Liver (tissue), 3 donors: Measurements from ENCODE around the gene SYT14.

Experiments
- EGR1 ChIP-seq, 2 donors: IDR thresholded peaks; 2 replicates each; pipeline ENCODE4 v1.6.1; 2016 to 2018; ENCODE audit warnings: antibody characterized with exemption in 2 of 2, low read depth in 2 of 2
- HNF4A ChIP-seq, 2 donors: conservative IDR thresholded peaks; 2 replicates each; pipeline ENCODE4 v1.6.1; 2016; ENCODE audit warnings: antibody characterized with exemption in 2 of 2, mild to moderate bottlenecking in 2 of 2
- RAD21 ChIP-seq, 2 donors: IDR thresholded peaks; 2 replicates each; pipeline ENCODE4 v1.6.1; 2016; ENCODE audit warnings: antibody characterized with exemption in 2 of 2, mild to moderate bottlenecking in 2 of 2
- TAF1 ChIP-seq: conservative IDR thresholded peaks from 2 replicates; pipeline ENCODE4 v1.6.1; 2016; ENCODE audit warnings: antibody characterized with exemption, mild to moderate bottlenecking
- YY1 ChIP-seq: IDR thresholded peaks from 2 replicates; pipeline ENCODE4 v1.6.1; 2016; ENCODE audit warnings: antibody characterized with exemption, mild to moderate bottlenecking
- TF ChIP-seq, protein P1 (sequence below): fragments of 150-350 bp; IDR thresholded peaks from 2 replicates; pipeline ENCODE4 v1.5.1; 2017; ENCODE audit warnings: improper control_type of control experiment, low read depth, low read length; ENCODE audit not compliant: missing input control
- TF ChIP-seq, protein P2 (sequence below): IDR thresholded peaks from 2 replicates; pipeline ENCODE4 v1.6.1; 2016; ENCODE audit warnings: antibody characterized with exemption, mild to moderate bottlenecking
- donor health status: healthy.
- donor health status: healthy.

DNA sequence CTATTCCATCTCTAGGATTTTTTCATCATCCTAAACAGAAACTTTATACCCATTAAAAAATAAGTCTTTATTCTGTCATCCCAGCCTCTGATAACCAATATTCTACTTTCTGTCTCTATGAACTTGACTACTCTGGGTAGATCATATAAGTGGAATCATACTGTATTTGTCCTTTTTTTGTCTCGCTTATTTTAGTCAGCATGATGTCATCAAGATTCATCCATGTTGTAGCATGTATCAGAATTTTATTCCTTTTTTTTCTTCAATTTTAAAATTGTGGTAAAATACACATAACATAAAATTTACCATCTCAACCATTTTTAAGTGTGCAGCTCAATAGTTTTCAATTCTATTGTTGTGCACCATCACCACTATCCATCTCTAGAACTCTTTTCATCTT, 90.0 kb downstream of the SYT14 start:
- TF ChIP-seq RAD21 (IDR thresholded peaks at IDR 0.05) (no peak), HNF4A (conservative IDR thresholded peaks at IDR 0.05) (no peak), YY1 (no peak), TAF1 (no peak), EGR1 (IDR thresholded peaks at IDR 0.05; ENCODE audit: low read depth in 2 of 2) (no peak)
- TF ChIP-seq, protein P1, sequence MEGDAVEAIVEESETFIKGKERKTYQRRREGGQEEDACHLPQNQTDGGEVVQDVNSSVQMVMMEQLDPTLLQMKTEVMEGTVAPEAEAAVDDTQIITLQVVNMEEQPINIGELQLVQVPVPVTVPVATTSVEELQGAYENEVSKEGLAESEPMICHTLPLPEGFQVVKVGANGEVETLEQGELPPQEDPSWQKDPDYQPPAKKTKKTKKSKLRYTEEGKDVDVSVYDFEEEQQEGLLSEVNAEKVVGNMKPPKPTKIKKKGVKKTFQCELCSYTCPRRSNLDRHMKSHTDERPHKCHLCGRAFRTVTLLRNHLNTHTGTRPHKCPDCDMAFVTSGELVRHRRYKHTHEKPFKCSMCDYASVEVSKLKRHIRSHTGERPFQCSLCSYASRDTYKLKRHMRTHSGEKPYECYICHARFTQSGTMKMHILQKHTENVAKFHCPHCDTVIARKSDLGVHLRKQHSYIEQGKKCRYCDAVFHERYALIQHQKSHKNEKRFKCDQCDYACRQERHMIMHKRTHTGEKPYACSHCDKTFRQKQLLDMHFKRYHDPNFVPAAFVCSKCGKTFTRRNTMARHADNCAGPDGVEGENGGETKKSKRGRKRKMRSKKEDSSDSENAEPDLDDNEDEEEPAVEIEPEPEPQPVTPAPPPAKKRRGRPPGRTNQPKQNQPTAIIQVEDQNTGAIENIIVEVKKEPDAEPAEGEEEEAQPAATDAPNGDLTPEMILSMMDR = no peak
- TF ChIP-seq, protein P2, sequence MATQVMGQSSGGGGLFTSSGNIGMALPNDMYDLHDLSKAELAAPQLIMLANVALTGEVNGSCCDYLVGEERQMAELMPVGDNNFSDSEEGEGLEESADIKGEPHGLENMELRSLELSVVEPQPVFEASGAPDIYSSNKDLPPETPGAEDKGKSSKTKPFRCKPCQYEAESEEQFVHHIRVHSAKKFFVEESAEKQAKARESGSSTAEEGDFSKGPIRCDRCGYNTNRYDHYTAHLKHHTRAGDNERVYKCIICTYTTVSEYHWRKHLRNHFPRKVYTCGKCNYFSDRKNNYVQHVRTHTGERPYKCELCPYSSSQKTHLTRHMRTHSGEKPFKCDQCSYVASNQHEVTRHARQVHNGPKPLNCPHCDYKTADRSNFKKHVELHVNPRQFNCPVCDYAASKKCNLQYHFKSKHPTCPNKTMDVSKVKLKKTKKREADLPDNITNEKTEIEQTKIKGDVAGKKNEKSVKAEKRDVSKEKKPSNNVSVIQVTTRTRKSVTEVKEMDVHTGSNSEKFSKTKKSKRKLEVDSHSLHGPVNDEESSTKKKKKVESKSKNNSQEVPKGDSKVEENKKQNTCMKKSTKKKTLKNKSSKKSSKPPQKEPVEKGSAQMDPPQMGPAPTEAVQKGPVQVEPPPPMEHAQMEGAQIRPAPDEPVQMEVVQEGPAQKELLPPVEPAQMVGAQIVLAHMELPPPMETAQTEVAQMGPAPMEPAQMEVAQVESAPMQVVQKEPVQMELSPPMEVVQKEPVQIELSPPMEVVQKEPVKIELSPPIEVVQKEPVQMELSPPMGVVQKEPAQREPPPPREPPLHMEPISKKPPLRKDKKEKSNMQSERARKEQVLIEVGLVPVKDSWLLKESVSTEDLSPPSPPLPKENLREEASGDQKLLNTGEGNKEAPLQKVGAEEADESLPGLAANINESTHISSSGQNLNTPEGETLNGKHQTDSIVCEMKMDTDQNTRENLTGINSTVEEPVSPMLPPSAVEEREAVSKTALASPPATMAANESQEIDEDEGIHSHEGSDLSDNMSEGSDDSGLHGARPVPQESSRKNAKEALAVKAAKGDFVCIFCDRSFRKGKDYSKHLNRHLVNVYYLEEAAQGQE = no peak
